ENCODE results near the gene C4B. TPM values are rescaled to one million over a fixed set of nuclear protein-coding genes. Genes with fewer than 3 reads are reported as not detected.

The C4B gene
- total RNA-seq, 1 experiment from 2014 or later: 8.8 TPM

GRCh38 chr6:31968326-31968725, 46.3 kb upstream of the C4B start:
- Histone ChIP-seq H3K27me3 (ENCODE audit: control insufficient read depth, insufficient read depth, low read length) (no peaks in the 10 kb centered on the region), H3K9me3 (ENCODE audit: control insufficient read depth, insufficient read depth, low read depth, low read length) (no peaks in the 10 kb centered on the region), H3K4me3 (ENCODE audit: low read depth in 2 of 2, low read length in 2 of 2) (no peak overlapping the region), H3K4me1 (ENCODE audit: control insufficient read depth, insufficient read depth, low read length) (peaks cover 10% of the 10 kb centered on the region; the same call in 1 of the 2 replicates), H3K27ac (ENCODE audit: low read length) (no peak overlapping the region), H3K36me3 (ENCODE audit: control insufficient read depth, insufficient read depth, low read length) (peaks cover 11% of the 10 kb centered on the region; the same call in 1 of the 2 replicates)
- POLR2A ChIA-PET: no interaction called here
- intact Hi-C loops (cut with micrococcal nuclease; ENCODE audit: unreplicated experiment): no loop called here
- DNase-seq (ENCODE audit: low read depth, low spot score): no peak
- no peak for ATAC-seq
- TF ChIP-seq REST (IDR thresholded peaks at IDR 0.05; ENCODE audit: insufficient read depth in 1 of 2, low read depth in 2 of 2, low read length in 1 of 2): no peak
- TF ChIP-seq TCF7L2 (IDR thresholded peaks at IDR 0.05; ENCODE audit: low read depth, low read length): no peak
- TF ChIP-seq POLR2AphosphoS5 (IDR thresholded peaks at IDR 0.05; ENCODE audit: low read depth, low read length): no peak
- no peak for TF ChIP-seq CTCF (IDR thresholded peaks at IDR 0.05)
- TF ChIP-seq SIN3A (IDR thresholded peaks at IDR 0.05; ENCODE audit: borderline replicate concordance, insufficient read depth, low read depth, low read length): no peak
- CTCF ChIA-PET: no interaction called here
- no TSS peak for BruUV-seq (replicated peaks)
- in situ Hi-C loops (cut with HindIII; ENCODE audit: low pct_unique_long_range_greater_than_20kb, low sequenced_read_pairs): no loop called here

- Histone ChIP-seq H3K36me3 (ENCODE audit: control insufficient read depth, insufficient read depth, low read length) (peaks cover 10% of the 10 kb centered on the region; the same call in 1 of the 2 replicates), H3K4me1 (ENCODE audit: control insufficient read depth, insufficient read depth, low read length) (peaks cover 12% of the 10 kb centered on the region; the same call in 1 of the 2 replicates), H3K4me3 (ENCODE audit: low read depth in 2 of 2, low read length in 2 of 2) (no peak overlapping the region), H3K27me3 (ENCODE audit: control insufficient read depth, insufficient read depth, low read length) (no peaks in the 10 kb centered on the region), H3K9me3 (ENCODE audit: control insufficient read depth, insufficient read depth, low read depth, low read length) (no peaks in the 10 kb centered on the region), H3K27ac (ENCODE audit: low read length) (no peak overlapping the region)
- BruUV-seq (replicated peaks): no TSS peak
- ChIA-PET CTCF (no interaction called here), POLR2A (no interaction called here)
- in situ Hi-C loops (cut with HindIII; ENCODE audit: low pct_unique_long_range_greater_than_20kb, low sequenced_read_pairs): no loop called here
- TF ChIP-seq REST (IDR thresholded peaks at IDR 0.05; ENCODE audit: insufficient read depth in 1 of 2, low read depth in 2 of 2, low read length in 1 of 2) (no peak), TCF7L2 (IDR thresholded peaks at IDR 0.05; ENCODE audit: low read depth, low read length) (no peak), POLR2AphosphoS5 (IDR thresholded peaks at IDR 0.05; ENCODE audit: low read depth, low read length) (no peak), CTCF (IDR thresholded peaks at IDR 0.05) (no peak), SIN3A (IDR thresholded peaks at IDR 0.05; ENCODE audit: borderline replicate concordance, insufficient read depth, low read depth, low read length) (no peak)
- no peak for DNase-seq (ENCODE audit: low read depth, low spot score)
- intact Hi-C loops (cut with micrococcal nuclease; ENCODE audit: unreplicated experiment): no loop called here
- no peak for ATAC-seq
Measured at GRCh38 chr6:31968791-31969711, 45.5 kb upstream of the C4B start.
